GM20431 (cell line): ENCODE measurements around the gene CUL3.

Source experiments
- in situ Hi-C: fragments of 300-500 bp; cut with MseI, MboI; formaldehyde crosslinking; loops from one replicate; pipeline ENCODE4 v1.15.0; 2020; ENCODE audit warnings: low sequenced_read_pairs; ENCODE audit not compliant: unreplicated experiment

The CUL3 gene

GRCh38 chr2:224434618-224435017, 150.5 kb downstream of the CUL3 start:
- in situ Hi-C loops: no loop called here

GRCh38 chr2:224433442-224433841, 151.7 kb downstream of the CUL3 start:
- in situ Hi-C loops: no loop called here

- in situ Hi-C loops: no loop called here
Measured at GRCh38 chr2:224432003-224432579, 153.1 kb downstream of the CUL3 start.

- in situ Hi-C loops: no loop called here
Measured at GRCh38 chr2:224429441-224429810, 155.7 kb downstream of the CUL3 start.

- in situ Hi-C loops: no loop called here
Measured at GRCh38 chr2:224428787-224429440, 156.2 kb downstream of the CUL3 start.

- in situ Hi-C loops: no loop called here
Measured at GRCh38 chr2:224427471-224427870, 157.7 kb downstream of the CUL3 start.

- in situ Hi-C loops: no loop called here
Measured at GRCh38 chr2:224426656-224427055, 158.5 kb downstream of the CUL3 start.

- in situ Hi-C loops: no loop called here
Measured at GRCh38 chr2:224421065-224421464, 164.1 kb downstream of the CUL3 start.
